NT2/D1 (cell line): ENCODE measurements around the gene PTGIR.

Experiments used
- SUZ12 ChIP-seq: IDR thresholded peaks from 2 replicates; pipeline ENCODE4 v1.6.1; 2011; ENCODE audit not compliant: insufficient read length, insufficient read depth; ENCODE audit errors: extremely low read depth
- YY1 ChIP-seq: IDR thresholded peaks from 2 replicates; pipeline ENCODE4 v1.6.1; 2011; ENCODE audit not compliant: insufficient read length, insufficient read depth
- ZNF274 ChIP-seq: IDR thresholded peaks from 2 replicates; pipeline ENCODE4 v1.6.1; 2011; ENCODE audit warnings: mild to moderate bottlenecking, low read depth, low read length

GRCh38 chr19:46630586-46631205 is 5.8 kb upstream of the PTGIR start:
- TF ChIP-seq SUZ12 (no peak), ZNF274 (no peak), YY1 (no peak)
